IMR-90 (cell line): ENCODE measurements around the gene ZDHHC1. TPM values are rescaled to one million over a fixed set of nuclear protein-coding genes. Genes with fewer than 3 reads are reported as not detected.

ENCODE experiments used
- microRNA-seq, 2 experiments: library from miRNA; stranded (forward) in 1 of 2; unstranded in 1 of 2; fragments of 10-50 nt in 1 of 2; fragments of <30 nt in 1 of 2; gene quantifications in 1 of 2; microRNA quantifications in 1 of 2; one replicate each; pipeline versions ENCODE3 to v1.1.0; 2013 to 2020; ENCODE audit not compliant: insufficient read depth in 1 of 2, insufficient read length in 1 of 2, unreplicated experiment in 1 of 2
- polyA plus RNA-seq, 3 experiments: library from polyadenylated mRNA; depleted of rRNA; stranded (reverse); fragments of >200 nt; gene quantifications; 2 replicates each; pipeline ENCODE4 v1.2.3, GENCODE V29; 2012; ENCODE audit warnings: low replicate concordance in 1 of 3
- small RNA-seq, 5 experiments: library from RNA; depleted of rRNA; stranded (forward); fragments of <200 nt; gene quantifications; one replicate each; pipeline ENCODE3, GENCODE V24; 2012
- total RNA-seq: library from RNA; depleted of rRNA; stranded (reverse); fragments of >200 nt; gene quantifications from 2 replicates; pipeline ENCODE4 v1.2.3, GENCODE V29; 2012; rRNA removed

ZDHHC1 gene
- total and polyA plus RNA-seq, 2 of the 4 experiments (the other 2 are of a cell fraction): 2.0 to 5.9 TPM

Small RNA genes within 50 kb of the gene (microRNA-seq; reads per million reads assigned to microRNA genes)
- not detected for gene RNU1-123P (ENCODE audit: insufficient read depth, insufficient read length)

Small RNA genes within 50 kb of the gene (small RNA-seq; reads per million reads assigned to genes)
- 0 reads per million in 5 experiments for gene RNU1-123P

Other genes starting within 250 kb of the ZDHHC1 start
- gene NOL3, start 245.9 kb downstream of the ZDHHC1 start, total RNA-seq: 5.0 and 6.1 TPM in 2 replicates
- gene NOL3, start 245.9 kb downstream of the ZDHHC1 start, polyA plus RNA-seq (2012; rRNA removed): 16.9 and 17.2 TPM in 2 replicates
- 7.5 and 8.2 TPM in 2 replicates for gene MATCAP1, start 232.5 kb downstream of the ZDHHC1 start, total RNA-seq
- gene MATCAP1, start 232.5 kb downstream of the ZDHHC1 start, polyA plus RNA-seq (2012; rRNA removed): 43.9 and 47.3 TPM in 2 replicates
- gene EXOC3L1, start 226.3 kb downstream of the ZDHHC1 start, total RNA-seq: not detected in 2 replicates
- gene EXOC3L1, start 226.3 kb downstream of the ZDHHC1 start, polyA plus RNA-seq (2012; rRNA removed): 0.09 TPM in 1 of 2 replicates, not detected in the other
- gene E2F4, start 224.3 kb downstream of the ZDHHC1 start, total RNA-seq: 57.5 and 63.4 TPM in 2 replicates
- 103 and 106 TPM in 2 replicates for gene E2F4, start 224.3 kb downstream of the ZDHHC1 start, polyA plus RNA-seq (2012; rRNA removed)
- gene ELMO3, start 217.3 kb downstream of the ZDHHC1 start, total RNA-seq: 0.28 and 0.36 TPM in 2 replicates
- gene ELMO3, start 217.3 kb downstream of the ZDHHC1 start, polyA plus RNA-seq (2012; rRNA removed): 1.6 and 1.9 TPM in 2 replicates
- gene TMEM208, start 189.3 kb downstream of the ZDHHC1 start, total RNA-seq: 41.7 and 65.6 TPM in 2 replicates
- 66.5 and 68.8 TPM in 2 replicates for gene TMEM208, start 189.3 kb downstream of the ZDHHC1 start, polyA plus RNA-seq (2012; rRNA removed)
- 13.1 and 13.8 TPM in 2 replicates for gene FHOD1, start 169.0 kb downstream of the ZDHHC1 start, total RNA-seq
- gene FHOD1, start 169.0 kb downstream of the ZDHHC1 start, polyA plus RNA-seq (2012; rRNA removed): 64.0 and 71.4 TPM in 2 replicates
- 1.8 and 2.5 TPM in 2 replicates for gene SLC9A5, start 167.5 kb downstream of the ZDHHC1 start, total RNA-seq
- 5.4 and 5.7 TPM in 2 replicates for gene SLC9A5, start 167.5 kb downstream of the ZDHHC1 start, polyA plus RNA-seq (2012; rRNA removed)
- gene PLEKHG4, start 136.9 kb downstream of the ZDHHC1 start, total RNA-seq: 8.3 and 14.0 TPM in 2 replicates
- gene PLEKHG4, start 136.9 kb downstream of the ZDHHC1 start, polyA plus RNA-seq (2012; rRNA removed): 50.7 and 56.8 TPM in 2 replicates
- under 0.01 TPM in 1 of 2 replicates, not detected in the other for gene KCTD19, start 89.7 kb downstream of the ZDHHC1 start, total RNA-seq
- 0.07 and 0.36 TPM in 2 replicates for gene KCTD19, start 89.7 kb downstream of the ZDHHC1 start, polyA plus RNA-seq (2012; rRNA removed)
- gene LRRC36, start 89.7 kb downstream of the ZDHHC1 start, total RNA-seq: 0.18 TPM in 1 of 2 replicates, not detected in the other
- 0.20 and 0.29 TPM in 2 replicates for gene LRRC36, start 89.7 kb downstream of the ZDHHC1 start, polyA plus RNA-seq (2012; rRNA removed)
- 0.54 and 0.56 TPM in 2 replicates for gene TPPP3, start 23.0 kb downstream of the ZDHHC1 start, total RNA-seq
- 2.2 and 2.4 TPM in 2 replicates for gene TPPP3, start 23.0 kb downstream of the ZDHHC1 start, polyA plus RNA-seq (2012; rRNA removed)
- not detected in 2 replicates for gene HSD11B2, start 14.6 kb upstream of the ZDHHC1 start, total RNA-seq
- gene HSD11B2, start 14.6 kb upstream of the ZDHHC1 start, polyA plus RNA-seq (2012; rRNA removed): 0.26 and 0.27 TPM in 2 replicates
- gene ATP6V0D1, start 64.7 kb upstream of the ZDHHC1 start, total RNA-seq: 112 and 128 TPM in 2 replicates
- gene ATP6V0D1, start 64.7 kb upstream of the ZDHHC1 start, polyA plus RNA-seq (2012; rRNA removed): 123 and 124 TPM in 2 replicates
- gene AGRP, start 67.1 kb upstream of the ZDHHC1 start, total RNA-seq: not detected in 2 replicates
- gene AGRP, start 67.1 kb upstream of the ZDHHC1 start, polyA plus RNA-seq (2012; rRNA removed): not detected in 2 replicates
- 9.5 and 15.8 TPM in 2 replicates for gene RIPOR1, start 112.4 kb upstream of the ZDHHC1 start, total RNA-seq
- 33.0 and 41.3 TPM in 2 replicates for gene RIPOR1, start 112.4 kb upstream of the ZDHHC1 start, polyA plus RNA-seq (2012; rRNA removed)
- gene CTCF, start 146.0 kb upstream of the ZDHHC1 start, total RNA-seq: 22.8 and 26.4 TPM in 2 replicates
- 16.1 and 16.7 TPM in 2 replicates for gene CTCF, start 146.0 kb upstream of the ZDHHC1 start, polyA plus RNA-seq (2012; rRNA removed)
- 0.18 and 0.28 TPM in 2 replicates for gene CARMIL2, start 228.7 kb upstream of the ZDHHC1 start, total RNA-seq
- gene CARMIL2, start 228.7 kb upstream of the ZDHHC1 start, polyA plus RNA-seq (2012; rRNA removed): 0.77 and 0.97 TPM in 2 replicates
- 12.8 and 15.6 TPM in 2 replicates for gene ACD, start 243.8 kb upstream of the ZDHHC1 start, total RNA-seq
- 31.1 and 38.9 TPM in 2 replicates for gene ACD, start 243.8 kb upstream of the ZDHHC1 start, polyA plus RNA-seq (2012; rRNA removed)
- 0.28 and 0.36 TPM in 2 replicates for gene PARD6A, start 244.5 kb upstream of the ZDHHC1 start, total RNA-seq
- 0.55 and 0.65 TPM in 2 replicates for gene PARD6A, start 244.5 kb upstream of the ZDHHC1 start, polyA plus RNA-seq (2012; rRNA removed)